Activated B cell treated with CpG ODN at 0.5 μM for 24 hours (primary cell): ENCODE data around the gene URM1. TPM values are rescaled to one million over a fixed set of nuclear protein-coding genes. Genes with fewer than 3 reads are reported as not detected.

Source experiments
- ATAC-seq: fragments of 200-7000 bp; cut with Tn5 transposase; one replicate; pipeline ENCODE4 v1.10.0; 2021; ENCODE audit warnings: low read depth, mild to moderate bottlenecking, moderate library complexity
- CTCF ChIA-PET: fragments of 350-600 bp; sonication (Branson Sonifier 250); formaldehyde crosslinking; loops from one replicate; lab custom pipeline; 2021; ENCODE audit warnings: antibody characterized with exemption; lab: Charles Lee
- POLR2A ChIA-PET: fragments of 350-600 bp; sonication (Branson Sonifier 250); formaldehyde crosslinking; loops from one replicate; lab custom pipeline; 2021; ENCODE audit warnings: antibody characterized with exemption; lab: Charles Lee
- DNase-seq: peaks from one replicate; pipeline ENCODE4 v3.0.0; 2022
- H3K27ac Mint-ChIP-seq: one replicate; pipeline ENCODE4 v1.8.0; 2020; ENCODE audit warnings: mixed read lengths
- H3K27me3 Mint-ChIP-seq: one replicate; pipeline ENCODE4 v1.8.0; 2021; ENCODE audit warnings: mixed read lengths
- H3K36me3 Mint-ChIP-seq: one replicate; pipeline ENCODE4 v1.8.0; 2021; ENCODE audit warnings: low read depth, mixed read lengths
- H3K4me1 Mint-ChIP-seq: one replicate; pipeline ENCODE4 v1.8.0; 2021; ENCODE audit warnings: mixed read lengths
- H3K4me3 Mint-ChIP-seq: one replicate; pipeline ENCODE4 v1.8.0; 2020; ENCODE audit warnings: mild to moderate bottlenecking, mixed read lengths
- H3K9me3 Mint-ChIP-seq: one replicate; pipeline ENCODE4 v1.8.0; 2020; ENCODE audit warnings: mixed read lengths
- CTCF ChIP-seq: fragments of 200-600 bp; IDR thresholded peaks from one replicate; pipeline ENCODE4 v1.8.0; 2022; ENCODE audit warnings: antibody characterized with exemption, mild to moderate bottlenecking
- intact Hi-C: fragments of 100-400 bp; cut with micrococcal nuclease; formaldehyde crosslinking; loops from one replicate; pipeline ENCODE4 v1.15.1; 2024
- total RNA-seq: library from RNA; stranded (reverse); gene quantifications from 2 replicates; pipeline ENCODE4 v1.2.3, GENCODE V29; 2022

URM1 gene
- total RNA-seq, 1 donor from 2014 or later, result 55.8 TPM

- intact Hi-C loops, result no loop called here
- peaks cover 8% of the 10 kb centered on the region for H3K4me1 Mint-ChIP-seq
- DNase-seq (no peak), ATAC-seq (no peak)
- ChIA-PET POLR2A (interaction anchor here (0.6 kb wide), 1 partner anchor 532 kb away, joined by 6 read pairs; no protein-coding TSS in a partner anchor), CTCF (no interaction called here)
- H3K4me3 Mint-ChIP-seq, result no peak overlapping the region
- no peak overlapping the region for H3K27ac Mint-ChIP-seq
- TF ChIP-seq CTCF, result no peak
- H3K27me3 Mint-ChIP-seq, result peaks cover 30% of the 10 kb centered on the region
- H3K9me3 Mint-ChIP-seq, result no peaks in the 10 kb centered on the region
- H3K36me3 Mint-ChIP-seq, result no peaks in the 10 kb centered on the region
Measured at GRCh38 chr9:128416014-128416413, 44.8 kb downstream of the URM1 start.

DNA sequence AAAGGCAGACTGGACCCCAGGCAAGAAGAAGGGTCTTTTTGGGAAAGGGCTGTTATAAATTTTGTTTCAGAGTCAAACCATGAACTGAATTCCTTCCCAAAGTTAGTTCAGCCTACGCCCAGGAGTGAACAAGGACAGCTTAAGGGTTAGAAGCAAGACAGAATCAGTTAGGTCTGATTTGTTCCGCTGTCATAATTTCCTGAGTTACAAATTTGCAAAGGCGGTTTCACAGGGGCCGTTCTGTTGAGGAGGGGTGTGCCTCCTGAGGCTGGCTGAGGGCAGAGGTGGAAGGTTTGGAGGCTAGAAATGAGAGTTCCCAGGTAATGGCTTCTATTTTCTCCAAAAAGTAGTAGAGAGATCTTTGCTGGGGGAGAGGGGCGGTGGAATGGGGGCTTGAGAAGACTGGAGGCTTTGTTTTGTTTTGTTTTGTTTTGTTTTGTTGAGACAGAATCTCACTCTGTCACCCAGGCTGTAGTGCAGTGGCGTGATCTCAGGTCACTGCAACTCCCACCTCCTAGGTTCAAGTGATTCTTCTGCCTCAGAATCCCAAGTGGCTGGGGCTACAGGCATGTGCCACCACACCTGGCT is 45.4 kb downstream of the URM1 start:
- ATAC-seq, result no peak
- no peak for DNase-seq
- Mint-ChIP-seq H3K36me3 (no peaks in the 10 kb centered on the region), H3K4me1 (peaks cover 8% of the 10 kb centered on the region), H3K27ac (no peak overlapping the region), H3K27me3 (peaks cover 30% of the 10 kb centered on the region), H3K4me3 (no peak overlapping the region), H3K9me3 (no peaks in the 10 kb centered on the region)
- CTCF ChIA-PET, result no interaction called here
- intact Hi-C loops, result no loop called here
- POLR2A ChIA-PET, result interaction anchor here (0.6 kb wide), 1 partner anchor 532 kb away, joined by 6 read pairs; no protein-coding TSS in a partner anchor
- no peak for TF ChIP-seq CTCF

GRCh38 chr9:128419061-128419925 is 48.1 kb downstream of the URM1 start:
- peaks cover 8% of the 10 kb centered on the region for H3K4me1 Mint-ChIP-seq
- ChIA-PET POLR2A (interaction anchor here (0.6 to 1.5 kb wide), 4 partner anchors 13 to 134 kb away, joined by 3 to 7 read pairs (median 4); partner anchors contain the start of gene ODF2), CTCF (interaction anchor here (0.6 to 2.5 kb wide), 7 partner anchors 8 to 125 kb away, joined by 3 to 20 read pairs (median 4); partner anchors contain the start of gene URM1)
- H3K27me3 Mint-ChIP-seq, result peaks cover 26% of the 10 kb centered on the region
- H3K9me3 Mint-ChIP-seq, result no peaks in the 10 kb centered on the region
- no peak overlapping the region for H3K27ac Mint-ChIP-seq
- DNase-seq (no peak), ATAC-seq (no peak)
- peak overlapping the region; percentile 75 for H3K4me3 Mint-ChIP-seq
- TF ChIP-seq CTCF, result no peak
- intact Hi-C loops, result no loop called here
- H3K36me3 Mint-ChIP-seq, result no peaks in the 10 kb centered on the region

GRCh38 chr9:128420060-128420650 is 49.0 kb downstream of the URM1 start:
- H3K27me3 Mint-ChIP-seq, result peaks cover 19% of the 10 kb centered on the region
- ChIA-PET CTCF (interaction anchor here (0.6 to 2.5 kb wide), 8 partner anchors 9 to 126 kb away, joined by 3 to 20 read pairs (median 4); partner anchors contain the start of gene URM1), POLR2A (interaction anchor here (0.6 to 1.5 kb wide), 7 partner anchors 14 to 1572 kb away, joined by 3 to 6 read pairs (median 4); partner anchors contain the start of genes GLE1, ODF2, SPOUT1 and URM1)
- peak; percentile 81 for DNase-seq
- H3K4me3 Mint-ChIP-seq, result peak overlapping the region; percentile 75
- H3K36me3 Mint-ChIP-seq, result no peaks in the 10 kb centered on the region
- intact Hi-C loops, result loop anchor here (1.0 to 2.0 kb wide), 5 partner anchors 19 to 132 kb away; partner anchors contain the start of genes COQ4, ODF2, SPTAN1 and TRUB2
- peaks cover 8% of the 10 kb centered on the region for H3K4me1 Mint-ChIP-seq
- no peaks in the 10 kb centered on the region for H3K9me3 Mint-ChIP-seq
- ATAC-seq, result peak; percentile 89
- no peak overlapping the region for H3K27ac Mint-ChIP-seq
- no peak for TF ChIP-seq CTCF
